GM12873 (cell line): ENCODE results near the gene AURKA.

Source experiments
- CTCF ChIP-seq: IDR thresholded peaks from 2 replicates; pipeline ENCODE4 v1.5.1; 2012; ENCODE audit warnings: low read depth, mild to moderate bottlenecking, moderate library complexity, low read length, control low read depth; ENCODE audit not compliant: insufficient read depth; ENCODE audit errors: missing control alignments

Gene AURKA

DNA sequence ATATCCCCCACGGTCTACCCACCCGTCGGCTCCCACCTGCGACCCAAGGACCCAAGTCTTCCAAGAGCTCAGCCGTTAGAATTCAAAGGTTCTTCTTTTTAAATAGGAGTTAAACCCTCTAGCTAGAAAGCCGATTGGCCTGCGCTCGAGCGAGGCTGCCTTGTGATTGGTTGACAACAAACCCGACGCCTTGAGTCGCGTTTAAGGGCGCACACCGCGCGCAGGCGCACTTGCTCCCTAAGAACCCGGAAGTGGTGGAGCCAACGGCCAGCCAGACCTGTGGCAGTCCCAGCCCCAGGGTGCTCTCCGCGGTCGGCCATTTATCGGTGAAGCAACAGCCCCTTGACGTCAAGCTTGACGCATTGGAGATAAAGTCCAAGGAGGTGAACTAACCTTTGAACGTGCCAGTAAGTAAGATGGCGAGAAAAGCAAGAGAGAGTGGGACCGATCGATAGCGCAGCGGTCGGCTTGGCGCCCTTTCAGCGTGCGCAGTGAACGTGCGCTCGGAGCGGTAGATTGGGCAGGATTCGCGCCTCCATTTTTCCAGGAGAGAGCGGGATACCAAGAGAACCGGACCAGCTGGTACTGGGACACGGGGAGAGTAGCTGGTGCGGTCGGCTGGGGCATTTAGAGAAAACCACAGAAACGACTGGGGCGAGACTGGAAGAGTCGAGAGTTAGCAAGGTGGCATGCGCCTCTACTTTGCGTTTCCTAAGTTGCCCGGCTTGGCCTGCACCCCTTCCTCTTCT, at the start of gene AURKA, which contains the start of gene CSTF1:
Gene AURKA (minus strand): TSS at position 84 of the 749 bp plus-strand sequence. CDS start 4,018 bp downstream, outside the sequence.
Gene CSTF1 (plus strand): TSS at position 514 of the 749 bp plus-strand sequence. CDS start 2,908 bp downstream, outside the sequence.
- TF ChIP-seq CTCF: no peak

DNA sequence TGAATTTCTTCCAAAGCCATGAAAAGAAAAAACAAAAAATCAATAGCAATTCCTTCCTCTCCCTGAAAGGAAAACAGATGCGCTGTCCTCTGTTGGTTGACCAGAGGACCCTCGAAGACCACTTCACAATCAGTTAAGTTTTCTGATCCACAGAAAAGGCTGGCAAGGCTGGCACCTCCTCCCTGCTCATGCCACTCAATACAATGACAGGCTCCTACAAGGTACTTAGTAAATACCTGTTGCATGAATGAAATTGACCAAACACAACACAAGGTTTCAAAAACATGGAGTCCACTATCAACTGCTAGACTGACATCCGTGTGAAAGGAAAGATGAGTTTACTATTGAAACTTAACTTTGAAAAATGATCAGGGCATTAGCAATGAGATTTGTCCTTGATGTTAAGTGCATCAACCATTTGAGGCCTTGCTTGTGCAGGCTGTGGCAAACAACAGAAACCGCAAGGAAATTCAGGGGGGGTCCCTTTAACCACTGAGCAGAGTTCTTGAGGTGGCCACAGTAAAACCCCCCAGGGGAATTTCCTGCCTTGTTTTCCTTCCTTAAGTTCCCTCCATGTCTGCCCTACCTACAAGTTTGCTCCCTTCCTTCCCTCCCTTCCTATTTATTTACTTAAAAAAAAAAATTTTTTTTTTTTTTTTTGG, 48.5 kb upstream of the AURKA start:
- no peak for TF ChIP-seq CTCF

- no peak for TF ChIP-seq CTCF
Measured at GRCh38 chr20:56439771-56440291, 47.8 kb upstream of the AURKA start.

DNA sequence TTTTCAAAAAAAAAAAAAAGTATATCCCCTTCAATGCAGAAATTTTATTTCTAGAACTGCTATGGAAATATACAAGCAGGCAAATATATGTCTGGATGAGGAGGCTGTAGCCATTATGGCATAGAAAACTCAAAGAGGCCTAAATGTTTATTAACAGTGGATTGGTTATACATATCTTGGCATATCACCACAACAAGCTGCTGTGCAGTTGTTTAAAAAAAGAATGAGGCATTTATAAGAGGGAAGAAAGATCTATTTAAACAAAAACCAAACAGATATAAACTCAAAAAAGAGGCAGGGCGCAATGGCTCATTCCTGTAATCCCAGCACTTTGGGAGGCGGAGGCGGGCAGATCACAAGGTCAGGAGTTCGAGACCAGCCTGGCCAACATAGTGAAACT, 46.3 kb upstream of the AURKA start:
- no peak for TF ChIP-seq CTCF

DNA sequence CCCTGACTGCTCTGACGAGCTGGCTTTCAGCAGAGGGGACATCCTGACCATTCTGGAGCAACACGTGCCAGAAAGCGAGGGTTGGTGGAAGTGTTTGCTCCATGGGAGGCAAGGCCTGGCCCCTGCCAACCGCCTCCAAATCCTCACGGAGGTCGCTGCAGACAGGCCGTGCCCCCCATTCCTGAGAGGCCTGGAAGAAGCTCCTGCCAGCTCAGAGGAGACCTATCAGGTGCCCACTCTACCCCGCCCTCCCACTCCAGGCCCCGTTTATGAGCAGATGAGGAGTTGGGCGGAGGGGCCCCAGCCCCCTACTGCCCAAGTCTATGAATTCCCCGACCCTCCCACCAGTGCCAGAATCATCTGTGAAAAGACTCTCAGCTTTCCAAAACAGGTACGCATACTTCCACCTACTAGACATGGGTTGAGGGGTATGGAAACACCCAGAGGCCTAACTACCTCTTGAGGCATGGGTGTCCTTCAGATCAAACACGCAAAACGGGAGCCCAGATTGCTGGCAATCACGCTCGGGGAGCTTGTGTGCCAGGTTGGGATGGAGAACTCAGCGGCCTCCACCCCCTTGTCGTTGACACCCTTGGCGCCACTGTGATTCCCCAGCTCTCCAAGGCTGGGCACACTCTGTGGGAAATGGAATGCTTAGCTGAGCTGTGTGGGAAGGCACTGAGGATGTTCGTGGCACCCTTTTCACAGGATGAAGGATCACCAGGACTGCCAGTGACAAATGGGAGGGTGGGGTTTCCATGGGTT, 45.4 kb upstream of the AURKA start:
- TF ChIP-seq CTCF: no peak

GRCh38 chr20:56433880-56434255, 41.9 kb upstream of the AURKA start:
- TF ChIP-seq CTCF: no peak

- no peak for TF ChIP-seq CTCF
Measured at GRCh38 chr20:56433221-56433879, 41.3 kb upstream of the AURKA start.
